HG02943 (cell line): ENCODE data around the gene GJB3.
"Not testable (repeated sequence)": the region's sequence is repeated elsewhere in the genome, so short reads cannot be mapped to it uniquely, and the experiment has no call there.

Source experiments
- ATAC-seq: cut with Tn5 transposase; IDR thresholded peaks from one replicate; pipeline ENCODE4 v1.9.1; 2021; ENCODE audit warnings: mild to moderate bottlenecking, low read depth, moderate library complexity; ENCODE audit not compliant: unreplicated experiment

GJB3 gene

DNA sequence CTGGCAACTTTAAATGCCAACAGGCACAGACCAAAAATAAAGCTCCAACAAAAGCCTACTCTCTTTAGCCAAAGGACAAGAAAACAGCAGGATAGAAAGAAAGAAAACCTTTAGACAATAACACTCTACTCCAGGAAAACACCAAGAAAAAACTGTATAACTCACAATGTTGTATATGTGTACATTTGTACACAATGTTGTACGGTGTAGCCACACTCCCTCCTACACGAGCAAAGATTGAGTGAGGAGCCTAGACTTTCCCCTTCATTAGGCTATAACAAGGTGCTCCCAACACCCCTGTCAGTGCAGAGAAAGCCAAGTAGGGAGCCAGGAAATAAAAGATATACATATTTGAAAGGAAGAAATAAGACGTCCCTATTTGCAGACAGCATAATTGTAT lies 35.8 kb downstream of the GJB3 start:
- ATAC-seq: no peak

DNA sequence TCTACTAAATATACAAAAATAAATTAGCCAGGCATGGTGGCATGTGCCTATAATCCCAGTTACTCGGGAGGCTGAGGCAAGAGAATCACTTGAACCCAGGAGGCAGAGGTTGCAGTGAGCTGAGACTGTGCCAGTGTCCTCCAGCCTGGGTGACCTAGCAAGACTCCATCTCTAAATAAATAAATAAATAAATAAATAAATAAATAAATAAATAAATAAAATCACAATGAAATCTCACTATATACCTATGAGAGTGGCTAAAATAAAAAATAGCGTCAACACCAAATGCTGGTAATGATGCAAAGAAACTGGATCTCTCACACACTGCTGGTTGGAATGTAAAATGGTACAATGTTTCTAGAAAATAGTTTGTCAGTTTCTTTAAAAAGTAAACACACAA lies 37.8 kb downstream of the GJB3 start:
- not testable (repeated sequence) for ATAC-seq

DNA sequence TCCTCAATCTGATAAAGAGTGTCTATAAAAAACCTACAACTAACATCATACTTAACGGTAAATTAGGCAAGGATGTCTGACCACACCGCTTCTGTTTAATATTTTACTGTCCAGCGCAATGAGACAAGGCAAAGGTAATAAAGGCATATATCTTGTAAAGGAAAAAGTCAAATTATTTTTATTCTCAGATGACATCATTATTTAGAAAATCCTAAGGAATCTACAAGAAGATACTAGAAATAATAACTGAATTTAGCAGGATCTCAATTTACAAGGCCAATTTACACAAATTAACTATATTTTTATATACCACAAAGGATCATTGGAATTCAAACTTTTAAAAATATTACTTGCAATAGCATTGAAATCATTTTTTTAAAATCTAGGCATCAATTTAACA lies 41.2 kb downstream of the GJB3 start:
- ATAC-seq: no peak

DNA sequence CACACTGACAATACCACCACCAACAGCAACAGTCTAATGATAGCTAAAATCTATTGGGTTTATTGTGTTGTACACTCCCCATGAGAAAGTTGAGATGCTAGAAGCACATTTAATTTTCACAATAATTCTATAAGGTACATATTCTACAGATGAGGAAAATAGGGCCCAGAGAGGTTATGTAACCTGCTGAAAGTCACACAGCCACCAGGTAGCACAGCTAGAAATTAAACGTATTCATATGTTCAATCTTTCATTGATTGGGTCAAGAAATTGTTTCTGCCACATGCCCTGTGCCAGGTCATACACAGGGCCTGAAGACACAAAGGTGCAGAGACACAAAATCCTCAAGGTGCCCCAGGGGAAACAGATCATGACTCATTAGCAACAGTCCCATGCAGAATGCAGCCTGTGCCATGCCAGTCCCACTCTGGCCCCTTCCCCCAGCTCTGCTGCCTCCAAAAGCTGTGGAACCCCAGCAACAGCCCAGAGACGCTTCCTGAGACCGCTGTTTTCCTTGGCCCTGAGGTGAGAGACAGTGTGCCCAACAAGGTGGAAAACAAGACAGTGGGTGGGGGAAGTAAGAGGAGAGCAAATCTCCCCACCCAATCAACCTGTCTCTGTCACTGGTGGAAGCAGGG lies 43.9 kb downstream of the GJB3 start:
- no peak for ATAC-seq

DNA sequence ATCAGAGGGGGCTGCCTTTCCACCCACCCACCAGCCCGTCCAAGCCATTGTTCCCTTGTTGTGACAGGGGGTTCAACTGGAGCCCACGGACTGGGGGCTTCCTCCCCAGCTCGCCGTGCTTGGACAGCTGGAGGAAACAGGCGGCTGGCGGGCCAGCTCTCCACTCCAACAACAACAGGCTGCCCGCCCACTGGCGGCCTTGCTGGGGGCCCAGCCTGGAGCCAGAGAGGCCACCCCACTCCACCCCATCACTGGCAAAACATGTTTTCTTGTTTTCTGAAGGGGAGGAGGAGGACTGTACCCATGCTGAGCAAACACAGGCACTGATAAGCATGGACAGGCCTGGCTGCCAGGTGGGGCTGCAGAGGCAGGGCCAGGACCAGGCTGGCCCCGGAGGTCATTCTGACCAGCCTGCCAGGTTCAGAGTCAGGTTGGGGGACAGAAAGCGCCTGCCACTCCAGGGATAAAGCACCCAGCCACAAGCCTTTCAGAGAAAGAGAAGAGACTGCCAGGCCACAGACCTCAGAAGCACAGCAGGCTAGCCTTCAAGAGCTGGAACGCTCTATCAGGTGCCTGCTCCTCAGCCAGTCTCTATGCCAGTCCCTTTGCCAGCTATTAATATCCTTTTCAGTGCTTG lies 44.6 kb downstream of the GJB3 start:
- no peak for ATAC-seq

DNA sequence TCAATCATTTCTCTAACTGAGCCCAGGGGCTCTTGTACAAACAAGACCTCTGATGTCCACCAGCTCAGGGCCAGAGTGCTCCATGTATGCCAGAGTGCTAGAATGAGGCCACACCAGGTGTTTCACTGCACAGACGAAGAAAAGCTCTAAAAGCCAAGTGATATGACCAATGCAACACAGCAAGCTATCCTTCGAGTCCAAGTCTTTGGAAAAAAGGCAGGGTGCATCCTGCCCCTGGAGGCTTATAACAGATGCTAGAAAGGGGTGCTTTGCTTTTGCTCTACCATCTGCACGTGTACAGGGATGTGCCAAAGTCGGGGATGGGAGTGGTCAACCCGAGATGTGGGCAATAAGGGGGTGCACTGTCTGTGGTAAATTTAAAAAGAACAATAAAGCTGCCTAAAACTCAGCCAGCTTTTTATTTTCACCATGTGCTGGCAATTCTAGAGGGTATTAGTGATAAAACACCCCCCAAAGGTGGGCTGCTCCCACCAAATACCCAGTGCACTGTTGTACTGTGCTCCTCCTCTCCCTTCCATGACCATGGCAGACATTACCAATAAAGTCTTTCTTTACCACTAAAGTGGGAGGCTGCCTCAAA lies 46.4 kb downstream of the GJB3 start:
- no peak for ATAC-seq

DNA sequence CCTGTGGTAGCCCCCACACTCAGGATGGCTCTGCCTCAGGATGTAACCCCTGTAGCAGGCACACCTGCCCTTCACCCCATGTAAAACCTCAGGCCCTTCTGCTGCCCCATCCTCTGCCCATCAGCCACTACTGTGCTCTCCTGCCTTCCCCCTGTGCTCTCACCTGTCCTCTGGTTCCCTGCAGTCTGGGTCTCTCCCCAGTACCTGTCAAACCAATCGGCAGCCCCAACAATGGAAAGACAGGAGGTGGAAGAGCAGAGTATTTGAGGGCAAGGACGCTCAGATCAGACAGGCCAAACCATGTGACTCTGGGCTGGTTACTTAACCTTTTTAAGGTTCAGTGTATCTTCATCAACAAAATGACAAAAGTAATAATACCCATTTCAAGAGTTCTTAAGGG lies 47.6 kb downstream of the GJB3 start:
- ATAC-seq: no peak

DNA sequence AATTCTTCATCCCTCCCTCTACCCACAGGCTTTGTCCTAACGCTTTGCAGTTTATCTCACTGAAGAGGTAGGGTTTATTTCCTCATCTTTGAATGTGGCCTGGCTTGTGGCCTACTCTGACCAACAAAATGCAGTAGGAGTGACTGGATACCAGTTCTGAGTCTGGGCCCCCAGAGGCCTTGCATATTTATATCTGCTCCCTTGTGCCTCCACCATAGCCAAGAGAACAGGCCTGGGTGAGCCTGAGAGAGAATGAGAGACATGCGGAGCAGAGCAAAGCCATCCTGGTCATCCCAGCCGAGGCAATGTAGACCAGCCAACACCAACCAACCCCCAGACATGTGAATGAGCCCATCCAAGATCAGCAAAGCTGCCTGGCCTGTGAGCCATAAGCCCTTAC lies 48.2 kb downstream of the GJB3 start:
- no peak for ATAC-seq

DNA sequence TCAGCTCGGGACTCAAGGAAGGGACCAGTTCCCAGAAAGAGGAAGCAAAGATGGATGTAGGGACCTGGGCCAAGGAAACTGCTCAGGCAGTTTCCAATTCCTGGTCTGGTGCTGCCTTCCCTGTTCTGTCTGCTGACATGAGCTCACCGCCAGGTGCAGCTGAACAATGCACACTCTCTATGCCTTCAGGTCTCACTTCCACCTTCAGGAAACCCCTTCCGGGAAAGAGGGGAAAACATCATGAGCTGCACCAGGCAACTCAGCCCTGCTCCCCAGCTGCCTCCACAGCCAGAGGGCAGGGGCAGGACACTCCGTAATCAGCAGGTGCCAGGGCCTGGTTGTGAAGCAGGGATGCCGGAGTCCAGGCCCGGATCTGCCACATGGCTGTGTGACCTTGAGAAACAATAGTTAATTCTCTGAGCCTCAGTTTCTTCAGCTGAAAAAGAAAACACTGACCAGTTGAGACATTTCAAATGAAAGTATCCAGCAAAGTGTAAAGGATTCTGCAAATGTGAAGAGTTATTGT lies 50.8 kb downstream of the GJB3 start:
- ATAC-seq: no peak

DNA sequence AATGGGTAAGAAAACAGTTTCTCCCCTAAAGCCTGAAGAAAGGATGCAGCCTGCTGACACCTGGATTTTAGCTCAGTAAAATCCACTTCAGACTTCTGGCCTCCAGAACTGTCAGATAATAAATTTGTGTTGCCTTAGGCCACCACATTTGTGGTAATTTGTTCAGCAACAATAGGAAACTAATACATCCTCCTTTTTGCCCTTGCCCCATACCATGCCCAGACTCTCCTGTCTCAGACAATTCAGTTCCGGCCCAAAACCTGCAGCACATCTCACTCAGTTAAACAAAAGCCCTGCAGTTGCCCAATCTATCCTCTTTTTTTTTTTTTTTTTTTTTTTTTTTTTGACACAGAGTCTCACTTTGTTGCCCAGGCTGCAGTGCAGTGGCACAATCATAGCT lies 52.7 kb downstream of the GJB3 start:
- ATAC-seq: no peak
